Lower lobe of right lung (tissue), 2 donors: ENCODE data around the gene GNG12. TPM values are rescaled to one million over a fixed set of nuclear protein-coding genes. Genes with fewer than 3 reads are reported as not detected.

ENCODE experiments used
- ATAC-seq, 2 donors: fragments of 200-7000 bp; cut with Tn5 transposase; one replicate each; pipeline ENCODE4 v1.9.1; 2020 to 2022; ENCODE audit warnings: mild to moderate bottlenecking in 2 of 2, moderate library complexity in 2 of 2
- DNase-seq: peaks from one replicate; pipeline ENCODE4 v3.0.0-alpha.2; 2020
- H3K27ac ChIP-seq: fragments of 200-600 bp; one replicate; pipeline ENCODE4 v1.8.0; 2022
- H3K27me3 ChIP-seq: fragments of 200-600 bp; one replicate; pipeline ENCODE4 v1.8.0; 2022; ENCODE audit warnings: low read depth
- H3K36me3 ChIP-seq: fragments of 200-600 bp; one replicate; pipeline ENCODE4 v1.8.0; 2022; ENCODE audit warnings: mild to moderate bottlenecking
- H3K4me1 ChIP-seq: fragments of 200-600 bp; one replicate; pipeline ENCODE4 v1.8.0; 2022
- H3K4me3 ChIP-seq: fragments of 200-600 bp; one replicate; pipeline ENCODE4 v1.8.0; 2022; ENCODE audit warnings: mild to moderate bottlenecking
- H3K9me3 ChIP-seq: fragments of 200-600 bp; one replicate; pipeline ENCODE4 v1.8.0; 2022
- intact Hi-C: fragments of 100-400 bp; cut with DNase I; formaldehyde crosslinking; loops from one replicate; pipeline ENCODE4 v1.11.0; 2022
- total RNA-seq: library from RNA; stranded (reverse); fragmentation: NEBNext Ultra II Directional; extraction: Animal tissue kit (Norgen Biotek cat#: 25700); gene quantifications from one replicate; pipeline ENCODE4 v1.2.1, GENCODE V29; 2021
- TF ChIP-seq, protein P1 (sequence below): fragments of 200-600 bp; IDR thresholded peaks from one replicate; pipeline ENCODE4 v1.8.0; 2022; ENCODE audit warnings: antibody characterized with exemption, mild to moderate bottlenecking
- donor health status: DM: no; HTN: yes; CAD: no; lungs with severe emphysema.

Gene GNG12
- total RNA-seq, 1 donor from 2014 or later = 43.3 TPM

DNA sequence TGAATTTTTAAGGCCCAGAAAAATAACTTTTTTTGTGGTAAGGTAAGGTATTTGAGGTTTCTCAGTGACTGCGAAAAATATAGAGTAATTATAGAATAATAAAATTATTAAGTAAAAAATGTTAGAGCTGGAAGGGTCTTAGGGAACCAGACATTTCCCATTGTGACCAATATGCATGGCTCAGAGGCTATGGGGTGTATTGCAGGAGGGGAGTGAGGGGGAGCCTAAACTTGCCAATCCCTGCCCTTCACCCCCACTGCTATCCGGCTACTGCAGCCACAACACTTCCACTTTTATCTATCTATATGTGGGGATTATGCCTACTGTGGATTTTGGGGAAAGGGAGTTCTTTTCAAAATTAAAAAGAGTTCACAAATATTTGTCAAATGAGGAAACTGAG lies 155.9 kb downstream of the GNG12 start:
- no peaks in the 10 kb centered on the region for H3K9me3 ChIP-seq
- H3K27me3 ChIP-seq = no peaks in the 10 kb centered on the region
- TF ChIP-seq, protein P1, sequence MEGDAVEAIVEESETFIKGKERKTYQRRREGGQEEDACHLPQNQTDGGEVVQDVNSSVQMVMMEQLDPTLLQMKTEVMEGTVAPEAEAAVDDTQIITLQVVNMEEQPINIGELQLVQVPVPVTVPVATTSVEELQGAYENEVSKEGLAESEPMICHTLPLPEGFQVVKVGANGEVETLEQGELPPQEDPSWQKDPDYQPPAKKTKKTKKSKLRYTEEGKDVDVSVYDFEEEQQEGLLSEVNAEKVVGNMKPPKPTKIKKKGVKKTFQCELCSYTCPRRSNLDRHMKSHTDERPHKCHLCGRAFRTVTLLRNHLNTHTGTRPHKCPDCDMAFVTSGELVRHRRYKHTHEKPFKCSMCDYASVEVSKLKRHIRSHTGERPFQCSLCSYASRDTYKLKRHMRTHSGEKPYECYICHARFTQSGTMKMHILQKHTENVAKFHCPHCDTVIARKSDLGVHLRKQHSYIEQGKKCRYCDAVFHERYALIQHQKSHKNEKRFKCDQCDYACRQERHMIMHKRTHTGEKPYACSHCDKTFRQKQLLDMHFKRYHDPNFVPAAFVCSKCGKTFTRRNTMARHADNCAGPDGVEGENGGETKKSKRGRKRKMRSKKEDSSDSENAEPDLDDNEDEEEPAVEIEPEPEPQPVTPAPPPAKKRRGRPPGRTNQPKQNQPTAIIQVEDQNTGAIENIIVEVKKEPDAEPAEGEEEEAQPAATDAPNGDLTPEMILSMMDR = no peak
- no peak overlapping the region for H3K4me3 ChIP-seq
- no peaks in the 10 kb centered on the region for H3K36me3 ChIP-seq
- peaks cover 11% of the 10 kb centered on the region for H3K4me1 ChIP-seq
- ATAC-seq = no peak
- intact Hi-C loops = no loop called here
- no peak overlapping the region for H3K27ac ChIP-seq
- DNase-seq = no peak

DNA sequence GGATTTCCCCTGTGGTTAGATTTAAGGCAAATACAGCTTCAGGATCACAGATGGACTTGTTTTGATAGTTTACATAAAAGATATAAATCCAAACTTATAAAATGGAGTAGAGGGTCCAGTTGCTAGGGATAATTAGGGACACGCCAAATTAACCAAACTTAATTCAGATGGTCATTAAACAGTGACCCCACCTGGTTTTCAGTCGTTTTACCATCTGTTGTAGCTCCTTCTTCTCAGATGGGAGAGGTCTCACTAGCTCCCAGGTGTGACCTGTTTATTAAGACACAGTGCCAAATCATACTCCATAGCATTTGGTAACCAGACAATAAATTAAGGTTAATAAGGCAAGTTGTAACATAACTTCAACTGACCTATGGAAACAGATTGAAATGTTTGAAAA lies 156.3 kb downstream of the GNG12 start:
- TF ChIP-seq, protein P1 = no peak
- no peak overlapping the region for H3K27ac ChIP-seq
- intact Hi-C loops = no loop called here
- no peaks in the 10 kb centered on the region for H3K36me3 ChIP-seq
- H3K4me3 ChIP-seq = no peak overlapping the region
- DNase-seq = no peak
- no peaks in the 10 kb centered on the region for H3K9me3 ChIP-seq
- H3K4me1 ChIP-seq = peaks cover 11% of the 10 kb centered on the region
- no peaks in the 10 kb centered on the region for H3K27me3 ChIP-seq
- no peak for ATAC-seq

DNA sequence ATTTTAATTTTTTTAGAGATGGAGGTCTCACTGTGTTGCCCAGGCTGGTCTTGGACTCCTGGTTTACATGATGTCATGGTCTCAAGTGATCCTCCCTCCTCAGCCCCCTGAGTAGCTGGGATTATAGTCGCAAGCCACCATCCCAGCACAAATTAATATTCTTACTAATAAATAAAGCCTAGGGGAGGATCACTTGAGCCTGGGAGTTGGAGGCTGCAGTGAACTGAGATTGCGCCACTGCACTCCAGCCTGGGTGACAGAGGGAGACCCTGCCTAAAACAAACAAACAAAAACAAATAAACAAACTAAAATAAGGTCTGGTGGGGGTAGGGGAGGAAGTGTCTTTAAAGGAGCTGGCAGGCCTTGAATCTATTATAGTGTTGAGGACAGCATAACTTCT lies 157.0 kb downstream of the GNG12 start:
- TF ChIP-seq, protein P1 = no peak
- Histone ChIP-seq H3K4me3 (no peak overlapping the region), H3K36me3 (no peaks in the 10 kb centered on the region), H3K27me3 (no peaks in the 10 kb centered on the region), H3K9me3 (no peaks in the 10 kb centered on the region), H3K27ac (no peak overlapping the region), H3K4me1 (peaks cover 11% of the 10 kb centered on the region)
- intact Hi-C loops = no loop called here
- ATAC-seq (no peak), DNase-seq (no peak)

DNA sequence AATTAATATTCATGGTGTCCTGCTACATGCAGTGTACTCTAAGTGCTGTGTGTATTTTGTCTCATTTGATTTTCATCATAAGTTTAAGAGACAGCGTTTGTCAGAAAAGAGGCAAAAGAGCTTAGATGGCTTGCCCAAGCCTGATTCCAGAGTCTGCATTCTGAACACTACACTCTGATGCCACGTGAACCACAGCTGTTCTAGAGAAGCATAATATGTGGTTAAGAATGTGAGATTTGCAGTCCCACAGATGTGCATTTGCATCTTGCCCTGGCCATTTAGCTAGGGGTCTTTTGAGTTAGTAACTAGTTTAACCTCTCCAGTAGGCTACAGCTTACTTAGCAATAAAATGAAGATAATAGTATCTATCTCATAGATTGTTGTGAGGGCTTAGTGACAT lies 157.5 kb downstream of the GNG12 start:
- no peaks in the 10 kb centered on the region for H3K27me3 ChIP-seq
- H3K36me3 ChIP-seq = no peaks in the 10 kb centered on the region
- TF ChIP-seq, protein P1 = no peak
- ATAC-seq = no peak
- H3K4me3 ChIP-seq = no peak overlapping the region
- no peak for DNase-seq
- H3K9me3 ChIP-seq = no peaks in the 10 kb centered on the region
- H3K27ac ChIP-seq = no peak overlapping the region
- H3K4me1 ChIP-seq = peaks cover 11% of the 10 kb centered on the region
- intact Hi-C loops = no loop called here

DNA sequence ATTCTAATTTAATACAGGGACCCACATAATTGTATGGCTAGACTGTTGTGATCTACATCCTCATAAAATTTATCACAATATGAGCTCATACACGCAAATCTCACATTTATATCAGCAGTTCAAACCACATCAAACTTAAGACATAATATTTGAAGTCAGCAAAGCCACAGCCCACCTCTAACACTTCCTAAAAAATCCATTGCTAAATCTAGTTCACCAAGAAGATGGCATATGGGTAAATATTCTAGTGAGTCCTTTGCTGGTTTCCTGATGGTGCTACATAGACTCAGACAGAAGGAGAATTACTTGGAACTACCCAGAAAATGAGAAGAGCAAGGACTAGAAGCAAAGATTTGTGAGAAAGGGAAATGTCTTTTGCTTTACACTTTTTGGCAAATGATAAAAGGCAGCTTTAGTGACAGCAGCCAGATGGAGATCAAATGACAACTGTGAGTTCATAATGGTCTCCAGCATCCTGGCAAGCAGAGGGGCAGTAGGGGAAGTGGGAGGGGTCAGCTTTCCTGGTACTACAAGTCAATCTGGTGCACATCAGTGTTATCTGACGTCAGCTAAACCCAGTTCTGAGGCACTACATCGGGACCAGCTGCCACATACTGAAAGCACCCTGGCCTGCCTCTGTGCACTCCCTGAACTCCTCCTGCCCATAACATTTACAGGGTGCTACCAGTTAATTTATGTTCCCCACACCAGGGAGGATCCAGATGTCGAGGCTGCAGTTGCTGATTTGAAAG lies 158.8 kb downstream of the GNG12 start:
- intact Hi-C loops = no loop called here
- ATAC-seq (peak; percentile 76 to 85), DNase-seq (no peak)

More for the DNA sequence above, 158.8 kb downstream of the GNG12 start:
- no peaks in the 10 kb centered on the region for H3K36me3 ChIP-seq
- H3K27me3 ChIP-seq = no peaks in the 10 kb centered on the region
- H3K9me3 ChIP-seq = no peaks in the 10 kb centered on the region
- peaks cover 11% of the 10 kb centered on the region for H3K4me1 ChIP-seq
- TF ChIP-seq, protein P1 = no peak
- no peak overlapping the region for H3K4me3 ChIP-seq
- peak overlapping the region; percentile 28 for H3K27ac ChIP-seq
